ENCODE data around the gene ACCS. TPM values are rescaled to one million over a fixed set of nuclear protein-coding genes. Genes with fewer than 3 reads are reported as not detected.

Gene ACCS
- total RNA-seq, 2 donors from 2014 or later, result 2.3 to 6.1 TPM

DNA sequence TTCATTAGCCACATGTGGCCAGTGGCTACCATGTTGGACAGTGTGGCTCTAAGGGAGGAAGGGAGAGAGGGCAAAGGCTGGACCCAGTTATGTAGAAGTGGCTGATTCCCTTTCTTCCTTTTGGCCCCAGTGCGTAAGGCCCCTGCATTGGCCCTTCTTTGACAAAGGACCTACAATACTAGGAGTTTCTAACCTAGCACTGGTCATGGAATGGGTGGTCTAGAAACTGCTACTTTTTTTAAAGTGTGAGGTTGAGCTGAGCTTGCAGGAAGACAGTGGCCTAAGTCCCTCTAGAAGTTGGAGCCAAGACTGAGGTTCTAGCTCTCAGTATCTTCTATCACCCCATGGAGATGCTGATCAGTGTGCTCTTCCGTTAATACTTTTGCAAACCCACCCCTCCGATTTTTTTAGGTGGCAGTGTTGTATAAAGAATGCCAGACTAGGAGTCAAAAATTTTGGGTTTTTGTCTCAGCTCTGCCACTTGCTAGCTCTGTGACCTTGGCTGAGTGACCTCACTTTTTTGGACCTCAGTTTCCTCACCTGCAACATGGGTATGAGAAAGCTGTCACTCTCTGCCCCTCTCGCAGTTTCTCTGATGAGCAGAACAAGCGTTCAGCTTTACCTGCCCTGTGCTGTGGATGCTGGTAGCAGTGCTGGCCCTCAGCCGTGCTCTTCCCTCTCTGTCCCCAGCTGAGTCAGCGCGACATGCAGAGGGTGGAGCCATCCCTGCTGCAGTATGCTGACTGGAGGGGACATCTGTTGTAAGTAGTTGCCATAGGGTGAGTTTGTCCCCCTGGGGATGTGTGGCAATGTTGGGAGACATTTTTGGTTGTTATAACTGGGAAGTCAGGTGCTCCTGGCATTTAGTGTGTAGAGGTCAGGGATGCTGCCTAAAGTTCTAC, 6.9 kb downstream of the ACCS start:
- H3K9me3 ChIP-seq, result no peaks in the 10 kb centered on the region
- H3K4me1 ChIP-seq, result no peaks in the 10 kb centered on the region
- H3K36me3 ChIP-seq, result no peaks in the 10 kb centered on the region
- H3K27ac ChIP-seq, result no peak overlapping the region
- TF ChIP-seq CTCF (IDR thresholded peaks at IDR 0.05), result no peak
- no peaks in the 10 kb centered on the region for H3K27me3 ChIP-seq
- DNase-seq (ENCODE audit: low spot score), result no peak
- no peak overlapping the region for H3K4me3 ChIP-seq

GRCh38 chr11:44078794-44079193, 12.7 kb downstream of the ACCS start:
- no peaks in the 10 kb centered on the region for H3K4me1 ChIP-seq
- no peak for TF ChIP-seq CTCF (IDR thresholded peaks at IDR 0.05)
- no peaks in the 10 kb centered on the region for H3K9me3 ChIP-seq
- H3K27me3 ChIP-seq, result no peaks in the 10 kb centered on the region
- H3K27ac ChIP-seq, result no peak overlapping the region
- H3K4me3 ChIP-seq, result no peak overlapping the region
- DNase-seq (ENCODE audit: low spot score), result no peak
- H3K36me3 ChIP-seq, result no peaks in the 10 kb centered on the region

DNA sequence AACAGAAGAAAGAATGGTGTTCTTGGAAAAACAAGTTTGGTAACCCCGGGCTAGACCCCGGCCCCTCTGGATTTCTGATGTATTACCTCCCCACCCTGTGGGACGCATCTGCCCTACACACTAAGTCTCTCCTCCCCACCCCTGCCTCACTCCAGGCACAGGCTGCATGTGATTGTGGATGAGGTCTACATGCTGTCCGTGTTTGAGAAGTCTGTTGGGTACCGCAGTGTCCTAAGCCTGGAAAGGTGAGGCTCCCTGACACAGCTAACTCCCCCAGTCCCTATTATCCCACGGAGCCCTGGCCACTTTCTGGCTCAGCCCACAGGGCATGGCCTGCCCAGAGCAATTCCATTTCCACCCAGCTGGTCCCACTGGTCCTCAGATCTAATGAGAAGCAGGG, 13.3 kb downstream of the ACCS start:
- Histone ChIP-seq H3K27me3 (no peaks in the 10 kb centered on the region), H3K36me3 (no peaks in the 10 kb centered on the region), H3K4me3 (no peak overlapping the region), H3K27ac (no peak overlapping the region), H3K4me1 (no peaks in the 10 kb centered on the region), H3K9me3 (no peaks in the 10 kb centered on the region)
- TF ChIP-seq CTCF (IDR thresholded peaks at IDR 0.05), result no peak
- DNase-seq (ENCODE audit: low spot score), result no peak

DNA sequence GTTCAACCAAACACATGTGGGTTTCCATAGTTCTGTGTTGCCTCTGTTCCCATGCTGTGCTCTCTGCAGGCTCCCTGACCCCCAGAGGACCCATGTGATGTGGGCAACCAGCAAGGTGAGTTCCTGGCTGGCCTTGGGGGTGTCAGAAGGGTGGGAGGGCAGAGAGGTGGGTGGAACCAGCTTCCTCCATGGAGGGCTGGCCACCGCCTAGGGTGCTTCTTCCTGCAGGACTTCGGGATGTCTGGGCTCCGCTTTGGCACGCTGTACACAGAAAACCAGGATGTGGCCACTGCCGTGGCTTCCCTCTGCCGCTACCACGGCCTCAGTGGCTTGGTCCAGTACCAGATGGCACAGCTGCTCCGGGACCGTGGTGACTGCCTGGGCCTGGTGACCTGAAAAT, 14.9 kb downstream of the ACCS start:
- Histone ChIP-seq H3K36me3 (no peaks in the 10 kb centered on the region), H3K4me3 (no peak overlapping the region), H3K27ac (no peak overlapping the region), H3K9me3 (no peaks in the 10 kb centered on the region), H3K4me1 (no peaks in the 10 kb centered on the region), H3K27me3 (no peaks in the 10 kb centered on the region)
- no peak for TF ChIP-seq CTCF (IDR thresholded peaks at IDR 0.05)
- DNase-seq (ENCODE audit: low spot score), result no peak

GRCh38 chr11:44082645-44083044, 16.6 kb downstream of the ACCS start:
- H3K27me3 ChIP-seq, result no peaks in the 10 kb centered on the region
- no peaks in the 10 kb centered on the region for H3K36me3 ChIP-seq
- H3K4me1 ChIP-seq, result no peaks in the 10 kb centered on the region
- DNase-seq (ENCODE audit: low spot score), result no peak
- H3K9me3 ChIP-seq, result no peaks in the 10 kb centered on the region
- no peak for TF ChIP-seq CTCF (IDR thresholded peaks at IDR 0.05)
- no peak overlapping the region for H3K27ac ChIP-seq
- H3K4me3 ChIP-seq, result no peak overlapping the region

GRCh38 chr11:44083433-44083832, 17.4 kb downstream of the ACCS start:
- Histone ChIP-seq H3K4me1 (no peaks in the 10 kb centered on the region), H3K36me3 (no peaks in the 10 kb centered on the region), H3K9me3 (no peaks in the 10 kb centered on the region), H3K27me3 (no peaks in the 10 kb centered on the region), H3K27ac (no peak overlapping the region), H3K4me3 (no peak overlapping the region)
- TF ChIP-seq CTCF (IDR thresholded peaks at IDR 0.05), result no peak
- DNase-seq (ENCODE audit: low spot score), result no peak
